Measurements from ENCODE around the gene SLC13A4.

GRCh38 chr7:135684136-135684535, 43.9 kb downstream of the SLC13A4 start:
- TF ChIP-seq CTCF (IDR thresholded peaks at IDR 0.05) (no peak), POLR2A (IDR thresholded peaks at IDR 0.05) (no peak)
